GM03348 (cell line): ENCODE results near the gene RYR2.
"Not testable (repeated sequence)": the region's sequence is repeated elsewhere in the genome, so short reads cannot be mapped to it uniquely, and the experiment has no call there.

Source experiments
- DNase-seq: peaks from one replicate; pipeline ENCODE4 v3.0.0; 2012; ENCODE audit warnings: low spot score

RYR2 gene

DNA sequence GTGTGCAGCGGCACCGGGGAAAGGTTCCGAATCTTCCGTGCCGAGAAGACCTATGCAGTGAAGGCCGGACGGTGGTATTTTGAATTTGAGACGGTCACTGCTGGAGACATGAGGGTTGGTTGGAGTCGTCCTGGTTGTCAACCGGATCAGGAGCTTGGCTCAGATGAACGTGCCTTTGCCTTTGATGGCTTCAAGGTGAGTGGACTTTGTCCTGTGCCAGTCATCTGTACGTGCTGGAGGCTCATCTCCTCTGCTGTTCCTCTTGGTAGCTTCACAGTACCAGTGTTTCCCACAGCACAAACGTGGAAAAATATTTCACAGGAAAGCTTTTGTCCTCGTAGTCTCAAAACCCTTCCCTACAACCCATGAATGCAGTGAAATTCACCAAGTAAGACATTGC is 524.6 kb downstream of the RYR2 start:
- no peak for DNase-seq

DNA sequence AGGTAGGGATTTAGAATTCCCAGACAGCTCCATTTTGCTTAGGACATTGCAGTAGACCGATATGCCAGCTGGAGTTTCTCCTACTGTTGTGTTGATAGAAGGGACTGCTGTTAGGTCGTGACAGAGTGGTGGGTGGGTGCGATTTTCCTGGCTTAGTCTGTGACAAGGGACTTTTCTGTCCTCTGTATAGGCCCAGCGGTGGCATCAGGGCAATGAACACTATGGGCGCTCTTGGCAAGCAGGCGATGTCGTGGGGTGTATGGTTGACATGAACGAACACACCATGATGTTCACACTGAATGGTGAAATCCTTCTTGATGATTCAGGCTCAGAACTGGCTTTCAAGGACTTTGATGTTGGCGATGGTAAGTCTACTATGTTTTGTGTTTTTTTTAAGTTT is 527.0 kb downstream of the RYR2 start:
- no peak for DNase-seq

- no peak for DNase-seq
These were observed 528.5 kb downstream of the RYR2 start for GRCh38 chr1:237570530-237570929.

GRCh38 chr1:237574536-237574935 is 532.6 kb downstream of the RYR2 start:
- DNase-seq = no peak

GRCh38 chr1:237578540-237578939 is 536.6 kb downstream of the RYR2 start:
- DNase-seq = no peak

GRCh38 chr1:237580726-237581125 is 538.7 kb downstream of the RYR2 start:
- no peak for DNase-seq

- no peak for DNase-seq
These were observed 541.3 kb downstream of the RYR2 start for GRCh38 chr1:237583270-237583669.

- DNase-seq = no peak
These were observed 541.8 kb downstream of the RYR2 start for GRCh38 chr1:237583756-237584155.

DNA sequence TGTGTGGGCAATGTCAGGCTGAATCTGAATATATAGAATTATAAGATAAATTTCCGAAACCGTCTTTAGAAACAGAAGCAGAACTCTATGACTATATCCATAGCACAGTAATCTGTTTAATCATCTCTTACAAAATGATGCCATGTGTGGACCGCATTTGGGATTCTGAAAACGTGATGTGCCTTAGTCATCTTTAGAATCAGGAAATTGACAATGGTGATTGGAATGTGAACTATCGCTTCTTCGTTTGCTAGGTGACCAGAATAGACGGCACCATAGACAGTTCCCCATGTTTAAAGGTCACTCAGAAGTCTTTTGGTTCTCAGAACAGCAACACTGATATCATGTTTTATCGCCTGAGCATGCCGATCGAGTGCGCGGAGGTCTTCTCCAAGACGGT is 548.4 kb downstream of the RYR2 start:
- DNase-seq = no peak

GRCh38 chr1:237591353-237591752 is 549.4 kb downstream of the RYR2 start:
- no peak for DNase-seq

- DNase-seq = not testable (repeated sequence)
These were observed 561.1 kb downstream of the RYR2 start for GRCh38 chr1:237603036-237603568.

DNA sequence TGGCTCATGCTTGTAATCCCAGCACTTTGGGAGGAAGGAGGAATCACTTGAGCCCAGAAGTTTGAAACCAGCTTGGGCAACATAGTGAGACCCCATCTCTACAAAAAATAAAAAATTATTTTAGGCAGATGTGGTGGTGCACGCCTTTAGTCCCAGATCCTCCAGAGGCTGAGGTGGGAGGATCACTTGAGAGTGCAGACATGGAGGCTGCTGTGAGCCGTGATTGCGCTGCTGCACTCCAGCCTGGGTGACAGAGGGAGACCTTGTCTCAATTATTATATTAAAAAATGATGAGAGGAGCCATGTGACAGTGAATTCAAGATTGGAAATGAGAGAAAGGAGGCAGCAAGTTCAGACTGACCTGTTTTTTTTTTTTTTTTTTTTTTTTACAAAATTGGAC is 566.4 kb downstream of the RYR2 start:
- no peak for DNase-seq

GRCh38 chr1:237610157-237610556 is 568.2 kb downstream of the RYR2 start:
- DNase-seq = no peak

DNA sequence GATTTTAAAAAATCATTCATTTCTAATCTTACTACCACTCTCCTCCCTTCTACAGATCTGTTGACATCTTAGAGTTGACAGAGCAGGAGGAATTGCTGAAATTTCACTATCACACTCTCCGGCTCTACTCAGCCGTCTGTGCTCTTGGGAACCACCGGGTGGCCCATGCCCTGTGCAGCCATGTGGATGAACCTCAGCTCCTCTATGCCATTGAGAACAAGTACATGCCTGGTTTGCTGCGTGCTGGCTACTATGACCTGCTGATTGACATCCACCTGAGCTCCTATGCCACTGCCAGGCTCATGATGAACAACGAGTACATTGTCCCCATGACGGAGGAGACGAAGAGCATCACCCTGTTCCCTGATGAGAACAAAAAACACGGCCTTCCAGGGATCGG is 572.0 kb downstream of the RYR2 start:
- DNase-seq = no peak

- DNase-seq = no peak
These were observed 577.6 kb downstream of the RYR2 start for GRCh38 chr1:237619553-237619952.

GRCh38 chr1:237634922-237635321 is 592.9 kb downstream of the RYR2 start:
- no peak for DNase-seq

DNA sequence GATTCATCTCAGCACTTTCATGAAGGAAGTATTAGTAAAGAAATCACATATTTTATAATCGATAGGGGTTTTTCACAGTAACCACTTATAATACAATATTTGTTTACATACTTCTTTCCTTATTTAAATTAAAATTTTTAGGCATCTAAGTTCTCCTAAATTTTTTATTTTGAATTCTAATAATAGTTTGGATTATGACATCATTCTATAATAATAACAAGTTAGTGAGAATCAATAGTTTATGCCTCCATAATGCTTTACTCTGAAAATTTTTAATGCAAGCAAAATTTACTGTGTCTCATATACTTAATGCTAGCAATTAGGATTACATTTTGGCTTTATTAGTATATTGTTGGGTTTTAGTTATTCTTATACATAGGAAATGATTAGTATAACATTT is 596.6 kb downstream of the RYR2 start:
- DNase-seq = no peak

DNA sequence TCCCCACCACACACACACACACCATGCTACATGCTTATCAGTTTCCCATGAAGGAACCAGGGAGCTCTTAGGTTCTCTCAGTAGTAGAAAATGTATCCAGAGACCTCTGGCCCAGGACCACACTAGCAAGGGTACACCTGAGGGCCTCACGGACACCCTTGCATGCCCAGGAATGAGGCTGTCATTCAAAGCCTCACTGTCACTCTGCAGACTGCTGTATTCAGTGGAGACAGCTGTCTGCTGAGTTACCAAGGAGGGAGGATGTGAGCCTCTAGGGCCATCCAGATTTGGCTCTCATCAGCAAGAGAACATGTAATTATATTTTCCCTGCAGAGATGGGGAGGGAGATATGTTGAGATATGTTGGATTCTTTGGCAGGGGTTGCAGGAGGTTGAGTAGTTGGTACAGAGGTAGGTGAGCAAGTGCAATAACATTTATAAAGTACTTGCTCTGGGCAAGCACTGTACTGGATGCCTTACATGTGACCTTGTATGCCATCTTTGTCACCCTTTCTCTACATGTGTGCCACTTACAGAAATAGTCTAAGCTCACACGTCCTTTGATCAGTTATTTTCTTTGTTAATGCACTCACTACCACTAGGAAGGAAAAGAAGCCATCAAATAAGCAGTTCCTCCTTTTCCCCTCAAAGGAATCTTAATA is 598.2 kb downstream of the RYR2 start:
- DNase-seq = no peak

- no peak for DNase-seq
These were observed 599.0 kb downstream of the RYR2 start for GRCh38 chr1:237640966-237641365.

GRCh38 chr1:237650809-237651208 is 608.8 kb downstream of the RYR2 start:
- DNase-seq = no peak

- DNase-seq = no peak
These were observed 613.8 kb downstream of the RYR2 start for GRCh38 chr1:237655778-237656177.

GRCh38 chr1:237664348-237664747 is 622.4 kb downstream of the RYR2 start:
- DNase-seq = no peak

- no peak for DNase-seq
These were observed 628.3 kb downstream of the RYR2 start for GRCh38 chr1:237670302-237670701.

DNA sequence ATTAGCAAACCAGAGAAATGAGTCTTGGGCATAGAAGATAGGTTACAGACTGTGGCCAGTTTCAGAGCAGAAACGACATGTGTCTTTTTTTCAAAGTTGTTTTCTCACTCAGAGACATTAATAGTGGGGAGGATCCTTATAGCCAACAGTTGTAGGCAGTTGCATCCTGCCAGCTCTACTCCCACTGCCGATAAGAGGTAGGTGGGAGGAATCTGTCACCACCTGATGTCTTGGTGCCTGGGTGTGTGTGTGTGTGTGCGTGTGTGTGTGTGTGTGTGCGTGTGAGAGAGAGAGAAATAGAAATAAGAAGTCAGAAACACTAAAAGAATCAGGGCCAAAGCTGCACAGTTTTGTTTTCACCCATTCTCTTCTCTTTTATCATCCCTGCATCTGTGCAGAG is 629.3 kb downstream of the RYR2 start:
- no peak for DNase-seq
